K562 (cell line): Measurements from ENCODE around the gene BCL11A. TPM values are rescaled to one million over a fixed set of nuclear protein-coding genes. Genes with fewer than 3 reads are reported as not detected.

ENCODE experiments used
- ATAC-seq: fragments of 200-7000 bp; cut with Tn5 transposase; 3 replicates; pipeline ENCODE4 v1.9.1; 2020; ENCODE audit warnings: moderate library complexity
- BruUV-seq: library from RNA; stranded (reverse); fragments of 400-500 nt; replicated peaks from 2 replicates; lab custom pipeline; 2021; lab: Mats Ljungman, UMichigan
- CTCF ChIA-PET: fragments of 300-600 bp; formaldehyde crosslinking; extraction: SDS; loops from one replicate; lab custom pipeline; 2021; ENCODE audit warnings: low intra/inter-chr PET ratio; lab: Yijun Ruan, JAX
- POLR2A ChIA-PET: fragments of 300-600, 350-650 bp; sonication (Branson Sonifier 250); formaldehyde crosslinking; extraction: SDS; loops from one replicate; lab custom pipeline; 2021; ENCODE audit warnings: antibody characterized with exemption, inconsistent platforms; lab: Yijun Ruan, JAX
- DNase-seq, 4 experiments: peaks; one replicate each; pipeline versions ENCODE4 v3.0.0 to v3.0.0-alpha.2; 2011 to 2018; ENCODE audit warnings: low spot score in 3 of 4, mixed read lengths in 3 of 4; ENCODE audit errors: extremely low read depth in 1 of 4
- FAIRE-seq: peaks from 2 replicates; lab custom pipeline; 2011; peaks lifted over from hg19 to GRCh38; lab: Jason Lieb, UNC
- H2AFZ ChIP-seq: 2 replicates; pipeline ENCODE4 v1.6.0; 2011; ENCODE audit warnings: low read depth, low read length, control low read depth, inconsistent platforms
- H3K27ac ChIP-seq: fragments of 200-600 bp; 3 replicates; pipeline ENCODE4 v1.8.0; 2011; ENCODE audit warnings: low read depth, mild to moderate bottlenecking, control low read depth, inconsistent platforms, low read length, moderate library complexity, mixed read lengths; ENCODE audit errors: extremely low read depth
- H3K27me3 ChIP-seq, 2 experiments: fragments of 300-600 bp in 1 of 2; 2 replicates in 1 of 2; 3 replicates in 1 of 2; pipeline versions ENCODE4 v1.6.0 to v1.8.0; 2011; ENCODE audit warnings: inconsistent platforms in 2 of 2, low read length in 2 of 2, mild to moderate bottlenecking in 1 of 2, mixed read lengths in 1 of 2, moderate library complexity in 1 of 2; ENCODE audit not compliant: control insufficient read depth in 2 of 2, insufficient read depth in 2 of 2
- H3K36me3 ChIP-seq: fragments of 300-600 bp; 3 replicates; pipeline ENCODE4 v1.8.0; 2011; ENCODE audit warnings: mild to moderate bottlenecking, low read length, inconsistent platforms; ENCODE audit not compliant: control insufficient read depth, insufficient read depth
- H3K4me1 ChIP-seq, 2 experiments: fragments of 200-600 bp in 1 of 2; replicated peaks in 1 of 2; 2 replicates in 1 of 2; 3 replicates in 1 of 2; pipeline versions ENCODE4 v1.5.1 to v1.8.0; 2011; ENCODE audit warnings: inconsistent platforms in 2 of 2, low read length in 2 of 2, mild to moderate bottlenecking in 1 of 2, mixed read lengths in 1 of 2, moderate library complexity in 1 of 2; ENCODE audit not compliant: control insufficient read depth in 2 of 2, insufficient read depth in 2 of 2
- H3K4me2 ChIP-seq: 2 replicates; pipeline ENCODE4 v1.6.1; 2011; ENCODE audit warnings: low read length, control low read depth, inconsistent platforms, mixed read lengths; ENCODE audit not compliant: insufficient read depth
- H3K4me3 ChIP-seq: fragments of 200-600 bp; sonication (generic), shearing (Covaris generic); 2 replicates; pipeline ENCODE4 v1.5.1; 2016; ENCODE audit warnings: control low read depth, inconsistent platforms
- H3K79me2 ChIP-seq: fragments of 200-600 bp; 3 replicates; pipeline ENCODE4 v1.8.0; 2011; ENCODE audit warnings: low read length, inconsistent platforms; ENCODE audit not compliant: control insufficient read depth, insufficient read depth
- H3K9ac ChIP-seq, 2 experiments: 2 replicates each; pipeline versions ENCODE4 v1.6.0 to v1.6.1; 2011; ENCODE audit warnings: low read depth in 2 of 2, low read length in 2 of 2, control low read depth in 1 of 2, inconsistent platforms in 1 of 2, mild to moderate bottlenecking in 1 of 2, mixed read lengths in 1 of 2; ENCODE audit not compliant: insufficient read depth in 1 of 2
- H3K9me1 ChIP-seq: one replicate; pipeline ENCODE4 v1.6.0; 2011; ENCODE audit warnings: inconsistent platforms, mild to moderate bottlenecking, low read length, moderate library complexity; ENCODE audit not compliant: control insufficient read depth, insufficient read depth
- H3K9me3 ChIP-seq: replicated peaks from 2 replicates; pipeline ENCODE4 v1.5.1; 2011; ENCODE audit warnings: low read depth, low read length, inconsistent platforms; ENCODE audit not compliant: control insufficient read depth, insufficient read depth
- H4K20me1 ChIP-seq: replicated peaks from 2 replicates; pipeline ENCODE4 v1.6.1; 2011; ENCODE audit warnings: low read length, inconsistent platforms, mixed read lengths; ENCODE audit not compliant: control insufficient read depth, insufficient read depth
- FOSL1 ChIP-seq: fragments of 200-800 bp; sonication (Bioruptor generic); conservative IDR thresholded peaks from 2 replicates; pipeline ENCODE4 v1.6.1; 2016; ENCODE audit warnings: missing genetic modification characterization, missing compliant biosample characterization
- GABPB2 ChIP-seq: fragments of 250-450 bp; sonication (Bioruptor Pico); conservative IDR thresholded peaks from 2 replicates; pipeline ENCODE4 v1.5.1; 2021; ENCODE audit warnings: mild to moderate bottlenecking
- ILK ChIP-seq: fragments of 450-650 bp; IDR thresholded peaks from 2 replicates; pipeline ENCODE4 v1.6.1; 2016; ENCODE audit warnings: missing genetic modification characterization, low read depth, mild to moderate bottlenecking, missing compliant biosample characterization, moderate library complexity, borderline replicate concordance
- SREBF1 ChIP-seq: fragments of 150-350 bp; IDR thresholded peaks from 2 replicates; pipeline ENCODE4 v1.6.1; 2014; ENCODE audit warnings: antibody characterized with exemption, low read depth, low read length, borderline replicate concordance
- WGBS: fragments of 100-300 bp; shearing (Covaris generic); methylation state at CpG from one replicate; pipeline ENCODE4 v1.1.6; 2016; ENCODE audit warnings: low coverage, mixed read lengths; ENCODE audit not compliant: insufficient coverage; ENCODE audit errors: missing lambda C conversion rate; 5-methylcytosine and 5-hydroxymethylcytosine counted together
- in situ Hi-C: fragments of 300-500 bp; cut with MboI; formaldehyde crosslinking; loops from 4 replicates; pipeline ENCODE4 v1.15.0; 2018; ENCODE audit warnings: inconsistent platforms, mixed read lengths
- intact Hi-C: fragments of 100-400 bp; cut with micrococcal nuclease; formaldehyde crosslinking; loops from 2 replicates; pipeline ENCODE4 v1.14.2; 2022
- polyA plus RNA-seq, 8 experiments: library from polyadenylated mRNA; depleted of rRNA in 4 of 8; stranded (reverse) in 5 of 8; unstranded in 3 of 8; fragments of >200 nt; fragmentation: Nextera tagmentation in 2 of 8; fragmentation: Illumina TruSeq in 1 of 8; extraction: Ambion mirVana in 2 of 8; extraction: Trizol in 1 of 8; gene quantifications; 2 replicates each; pipeline versions ENCODE4 v1.2.1 to v1.2.3, GENCODE V29; 2011 to 2014; ENCODE audit warnings: inconsistent platforms in 1 of 8, missing spikeins in 1 of 8
- total RNA-seq, 7 experiments: library from RNA; depleted of rRNA in 6 of 7; stranded (reverse); fragments of >200 nt in 6 of 7; fragmentation: Illumina TruSeq in 2 of 7; extraction: Trizol in 2 of 7; gene quantifications; 2 replicates each; pipeline versions ENCODE4 v1.2.1 to v1.2.3, GENCODE V29; 2011 to 2021; ENCODE audit warnings: low replicate concordance in 1 of 7
- TF ChIP-seq, protein P1 (sequence below): sonication (generic); formaldehyde crosslinking; IDR thresholded peaks from 2 replicates; pipeline ENCODE4 v1.8.1; 2023; ENCODE audit warnings: mild to moderate bottlenecking, missing genetic modification reagents
- TF ChIP-seq, protein P2 (sequence below), 2 experiments: fragments of 450-650 bp in 1 of 2; sonication (generic) in 1 of 2; formaldehyde crosslinking in 1 of 2; IDR thresholded peaks in 1 of 2; conservative IDR thresholded peaks in 1 of 2; 2 replicates each; pipeline versions ENCODE4 v1.6.1 to v1.8.1; 2016 to 2023; ENCODE audit warnings: mild to moderate bottlenecking in 2 of 2, moderate library complexity in 2 of 2, inconsistent platforms in 1 of 2, missing genetic modification reagents in 1 of 2

Gene BCL11A
- total and polyA plus RNA-seq, 9 of the 15 experiments (the other 6 are each of a cell fraction or from before 2014, with no cell fraction given): 0.13 TPM; not detected in 8

DNA sequence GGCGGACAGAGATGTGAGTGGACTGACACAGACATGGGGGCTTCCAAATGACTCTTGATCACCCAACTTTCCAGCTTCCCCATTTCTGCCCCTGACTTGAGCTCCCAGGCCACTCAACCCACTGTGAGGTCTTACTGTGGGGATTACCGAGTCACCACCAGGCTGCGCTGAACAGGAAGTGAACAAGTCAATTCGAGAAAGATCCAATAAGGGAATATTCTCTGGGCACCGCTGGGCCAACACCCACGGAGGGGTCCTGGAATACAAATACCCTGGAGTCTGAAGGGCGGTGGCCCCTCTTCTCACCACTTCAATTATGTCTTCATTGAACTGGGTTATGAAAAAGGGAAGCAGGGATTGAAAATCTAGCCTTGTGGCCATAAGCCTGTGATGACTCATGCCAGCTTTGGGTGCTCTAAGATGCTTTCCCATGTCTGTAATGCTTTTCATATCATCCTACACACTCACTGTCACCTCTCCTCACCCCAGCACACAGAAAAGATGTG lies 37.7 kb downstream of the BCL11A start:
- 0% methylated on average over 6 of the region's 7 CpGs for WGBS
- Histone ChIP-seq H3K9ac (no peak overlapping the region), H3K36me3 (no peaks in the 10 kb centered on the region), H3K27me3 (peaks cover 0 to 9% of the 10 kb centered on the region in 2 experiments; a peak in 2 of 5 replicates), H3K4me2 (no peak overlapping the region), H3K9me3 (no peaks in the 10 kb centered on the region), H4K20me1 (no peaks in the 10 kb centered on the region), H3K79me2 (no peaks in the 10 kb centered on the region), H3K4me3 (no peak overlapping the region), H2AFZ (no peak overlapping the region), H3K9me1 (no peaks in the 10 kb centered on the region), H3K4me1 (no peaks in the 10 kb centered on the region), H3K27ac (no peak overlapping the region)
- DNase-seq (no peak), FAIRE-seq (no peak), ATAC-seq (peak; percentile 44; the same call in 1 of the 3 replicates)
- no peak for TF ChIP-seq GABPB2
- TF ChIP-seq ILK (tag): no peak
- TF ChIP-seq FOSL1 (tag): peak; percentile 17; the same call in 1 of the 2 replicates
- TF ChIP-seq SREBF1: no peak
- TF ChIP-seq, protein P1, sequence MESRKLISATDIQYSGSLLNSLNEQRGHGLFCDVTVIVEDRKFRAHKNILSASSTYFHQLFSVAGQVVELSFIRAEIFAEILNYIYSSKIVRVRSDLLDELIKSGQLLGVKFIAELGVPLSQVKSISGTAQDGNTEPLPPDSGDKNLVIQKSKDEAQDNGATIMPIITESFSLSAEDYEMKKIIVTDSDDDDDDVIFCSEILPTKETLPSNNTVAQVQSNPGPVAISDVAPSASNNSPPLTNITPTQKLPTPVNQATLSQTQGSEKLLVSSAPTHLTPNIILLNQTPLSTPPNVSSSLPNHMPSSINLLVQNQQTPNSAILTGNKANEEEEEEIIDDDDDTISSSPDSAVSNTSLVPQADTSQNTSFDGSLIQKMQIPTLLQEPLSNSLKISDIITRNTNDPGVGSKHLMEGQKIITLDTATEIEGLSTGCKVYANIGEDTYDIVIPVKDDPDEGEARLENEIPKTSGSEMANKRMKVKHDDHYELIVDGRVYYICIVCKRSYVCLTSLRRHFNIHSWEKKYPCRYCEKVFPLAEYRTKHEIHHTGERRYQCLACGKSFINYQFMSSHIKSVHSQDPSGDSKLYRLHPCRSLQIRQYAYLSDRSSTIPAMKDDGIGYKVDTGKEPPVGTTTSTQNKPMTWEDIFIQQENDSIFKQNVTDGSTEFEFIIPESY: no peak
- TF ChIP-seq, protein P2, sequence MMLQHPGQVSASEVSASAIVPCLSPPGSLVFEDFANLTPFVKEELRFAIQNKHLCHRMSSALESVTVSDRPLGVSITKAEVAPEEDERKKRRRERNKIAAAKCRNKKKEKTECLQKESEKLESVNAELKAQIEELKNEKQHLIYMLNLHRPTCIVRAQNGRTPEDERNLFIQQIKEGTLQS (IDR thresholded peaks at IDR 0.05): peak; percentile 28; the same call in 1 of the 2 replicates
- TF ChIP-seq, protein P2 (CRISPR knock-in tag; conservative IDR thresholded peaks at IDR 0.05): no peak
- ChIA-PET CTCF (no interaction called here), POLR2A (no interaction called here)
- BruUV-seq: no TSS peak
- intact Hi-C loops (no loop called here), in situ Hi-C loops (no loop called here)
